DLD1 (cell line): ENCODE measurements around the gene CCR5AS.
"Not testable (repeated sequence)": the region's sequence is repeated elsewhere in the genome, so short reads cannot be mapped to it uniquely, and the experiment has no call there.

Experiments
- in situ Hi-C: cut with HindIII; loops from 2 replicates; pipeline ENCODE4 v1.10.0; 2017; ENCODE audit warnings: low sequenced_read_pairs

Gene CCR5AS

DNA sequence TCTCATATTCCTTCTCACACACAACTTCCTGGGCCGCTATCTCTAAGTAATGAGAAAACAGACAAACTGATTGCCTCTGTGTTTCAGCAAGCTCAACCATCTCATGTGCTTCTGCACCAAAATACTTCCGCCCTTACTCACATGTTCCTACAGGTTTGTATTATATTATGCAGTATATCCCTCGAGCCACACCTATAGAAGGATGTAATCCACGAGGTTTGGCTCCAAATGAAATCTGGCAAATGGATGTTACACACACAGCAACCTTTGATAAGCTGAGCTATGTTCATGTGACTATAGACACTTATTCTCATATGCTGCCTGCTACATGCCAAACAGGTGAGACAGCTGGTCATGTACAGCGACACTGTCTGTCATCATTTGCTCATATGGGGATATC, 22.8 kb upstream of the CCR5AS start:
- in situ Hi-C loops = no loop called here

DNA sequence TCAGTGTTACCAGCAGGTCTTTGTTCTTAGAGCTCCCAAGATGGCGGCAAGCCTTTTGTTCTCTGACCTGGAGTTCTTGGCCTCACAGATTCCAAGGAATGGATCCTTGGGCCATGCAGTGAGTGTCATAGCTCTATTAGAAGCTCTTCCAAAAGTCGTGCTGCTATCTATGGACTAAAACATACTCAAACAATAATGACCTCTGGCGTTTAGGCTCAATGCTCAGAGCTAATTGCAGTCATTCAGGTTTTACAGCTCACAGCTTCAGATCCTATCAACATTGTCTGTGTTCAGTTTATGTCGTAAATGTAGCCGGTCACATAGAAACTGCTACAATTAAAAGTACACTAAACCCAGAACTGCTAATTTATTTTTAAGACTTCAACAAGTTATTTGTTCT, 22.4 kb upstream of the CCR5AS start:
- in situ Hi-C loops = no loop called here

DNA sequence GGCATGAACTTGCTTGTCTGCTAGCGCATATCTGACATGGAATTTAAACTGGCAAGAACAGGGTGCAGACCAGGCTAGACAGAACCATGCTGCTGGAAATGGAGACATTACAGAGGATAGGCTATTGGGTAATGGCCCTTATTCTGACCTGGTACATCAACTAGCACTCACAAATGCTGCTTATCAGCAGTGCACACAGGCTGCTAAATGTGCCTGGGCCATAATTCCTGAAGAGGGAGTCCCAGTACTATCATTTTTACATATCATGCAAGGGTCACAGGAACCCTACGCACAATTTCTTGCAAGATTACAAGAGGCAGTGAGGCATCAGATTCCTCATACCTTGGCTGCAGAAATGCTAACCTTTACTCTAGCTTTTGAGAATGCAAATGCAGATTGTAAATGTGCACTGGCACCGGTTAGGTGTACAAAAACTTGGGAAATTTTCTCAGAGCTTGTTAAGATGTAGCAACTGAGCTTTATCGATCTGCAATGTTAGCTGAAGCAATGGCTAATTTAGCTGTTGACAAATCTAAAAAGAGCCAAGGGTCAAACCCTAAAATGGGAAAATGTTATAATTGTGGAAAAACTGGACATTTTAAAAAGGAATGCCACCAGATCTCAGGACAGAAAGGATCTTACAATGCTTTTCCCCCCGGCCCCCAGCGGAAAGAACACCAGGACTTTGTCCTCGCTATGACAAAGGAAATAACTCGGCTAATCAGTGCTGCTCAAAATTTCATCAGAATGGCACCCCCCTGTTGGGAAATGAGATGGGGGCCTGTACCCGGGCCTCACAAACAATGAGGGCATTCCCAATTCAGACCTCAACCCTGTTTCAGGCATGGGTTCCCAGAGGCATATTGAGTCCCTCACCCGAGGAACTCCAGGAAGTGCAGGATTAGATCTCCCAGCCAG, 21.3 kb upstream of the CCR5AS start:
- in situ Hi-C loops = no loop called here

DNA sequence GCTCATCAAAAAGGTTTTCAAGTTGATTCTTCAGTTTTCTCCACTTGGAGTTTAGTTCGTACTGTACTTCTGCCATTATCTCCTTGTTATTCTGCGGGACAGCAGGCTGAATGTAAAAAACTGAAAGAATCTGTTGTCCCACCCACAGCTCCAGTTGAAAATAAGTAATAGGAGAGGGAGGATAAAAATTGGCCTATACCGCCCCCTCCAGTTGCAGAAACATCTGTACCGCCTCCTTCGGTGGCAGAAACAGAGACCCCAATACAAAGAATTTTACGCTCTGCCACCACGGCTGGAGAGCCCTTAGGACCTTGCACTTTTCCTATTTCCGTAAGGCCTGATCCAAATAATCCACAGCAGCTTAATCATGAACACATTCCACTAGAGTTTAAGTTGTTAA, 20.5 kb upstream of the CCR5AS start:
- in situ Hi-C loops = not testable (repeated sequence)

DNA sequence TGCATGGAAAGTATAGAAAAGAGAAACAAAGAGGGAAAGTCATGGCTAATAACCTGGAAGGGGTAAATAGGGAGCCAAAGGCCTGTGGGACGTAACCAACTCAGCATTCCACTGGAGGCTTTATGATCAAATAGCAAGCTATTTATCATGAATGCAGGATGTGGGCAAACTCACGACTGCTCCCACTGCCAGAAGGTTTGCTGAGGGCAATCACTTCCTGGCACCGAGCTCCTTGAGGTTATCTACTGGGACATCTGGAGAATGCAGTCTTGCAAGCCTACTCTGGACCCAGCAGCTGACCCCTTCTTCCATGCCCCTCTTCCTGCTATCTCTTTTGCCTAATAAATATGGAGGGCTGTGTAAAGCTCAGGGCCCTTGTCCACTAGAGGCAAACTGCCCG, 19.6 kb upstream of the CCR5AS start:
- in situ Hi-C loops = not testable (repeated sequence)

DNA sequence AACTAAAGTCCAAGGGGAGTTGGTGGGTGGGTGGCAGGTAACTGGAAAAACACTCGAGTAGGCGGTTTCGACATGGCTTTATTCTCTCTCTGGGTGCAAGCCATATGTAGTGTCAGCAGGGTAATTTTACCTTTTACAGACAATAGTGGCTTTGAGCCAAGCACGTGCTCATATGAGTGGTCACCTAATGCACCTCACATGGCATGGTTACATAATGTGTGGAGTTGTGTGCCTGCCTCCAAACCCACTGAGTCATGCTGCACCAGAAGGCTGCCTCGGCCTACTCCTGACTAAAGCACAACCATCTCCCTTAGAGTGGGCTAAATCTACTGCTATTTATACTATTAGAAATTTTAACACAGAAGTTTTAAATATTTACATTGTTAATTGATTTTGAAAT, 16.7 kb upstream of the CCR5AS start:
- in situ Hi-C loops = no loop called here

DNA sequence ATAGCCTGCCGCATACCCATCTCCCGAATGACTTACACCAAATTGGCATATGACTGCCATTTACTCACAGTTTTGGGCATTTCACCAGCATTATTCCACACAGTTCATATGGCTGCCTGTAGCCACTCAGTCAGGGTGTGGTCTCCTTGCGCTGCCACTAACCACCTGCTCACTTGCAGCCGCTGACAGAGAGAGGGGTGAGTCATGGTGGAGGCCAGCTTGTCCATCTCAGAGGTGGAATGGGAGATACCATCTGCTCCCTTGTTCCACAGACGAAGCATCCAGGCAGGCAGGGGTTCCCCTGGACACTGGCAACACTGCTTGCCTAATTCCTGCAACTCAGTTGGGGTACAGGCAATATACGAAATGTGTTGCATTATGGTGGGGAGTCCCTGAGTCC, 15.8 kb upstream of the CCR5AS start:
- in situ Hi-C loops = no loop called here

DNA sequence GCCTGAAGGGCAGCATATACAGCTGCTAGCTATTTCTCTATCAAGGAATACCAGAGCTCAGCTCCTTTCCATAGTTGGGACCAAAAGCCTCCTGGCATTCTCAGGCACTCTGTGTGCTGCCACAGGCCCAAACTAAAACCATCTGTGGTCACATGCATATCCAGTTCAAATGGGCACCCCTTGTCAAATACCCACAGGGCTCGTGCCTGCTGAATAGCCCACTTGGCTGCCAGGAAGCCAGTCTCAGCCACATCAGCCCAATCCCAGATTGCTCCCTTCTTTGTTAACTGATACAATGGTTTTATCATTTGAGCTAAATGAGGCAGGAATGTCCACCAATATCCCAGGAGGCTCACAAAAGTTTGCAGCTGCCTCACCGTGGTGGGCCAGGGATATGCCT, 14.1 kb upstream of the CCR5AS start:
- in situ Hi-C loops = no loop called here

DNA sequence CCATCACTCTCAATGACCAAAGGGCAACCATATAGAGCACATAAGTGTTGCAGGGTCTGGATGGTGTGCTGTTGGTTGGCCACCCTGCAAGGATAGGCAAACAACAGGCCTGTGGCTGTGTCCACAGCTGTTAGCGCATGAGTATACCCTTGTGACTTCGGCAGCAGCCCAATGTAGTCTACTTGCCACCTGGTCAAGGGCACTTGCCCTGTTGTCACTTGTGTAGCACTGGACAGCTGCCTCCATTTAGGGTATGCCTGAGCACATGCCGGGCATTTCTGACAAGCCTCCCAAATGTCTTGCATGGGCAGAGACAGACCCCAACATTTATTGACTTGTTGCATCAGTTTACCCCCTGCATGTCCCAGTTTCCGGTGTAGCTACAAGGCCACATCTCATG, 12.9 kb upstream of the CCR5AS start:
- in situ Hi-C loops = no loop called here

DNA sequence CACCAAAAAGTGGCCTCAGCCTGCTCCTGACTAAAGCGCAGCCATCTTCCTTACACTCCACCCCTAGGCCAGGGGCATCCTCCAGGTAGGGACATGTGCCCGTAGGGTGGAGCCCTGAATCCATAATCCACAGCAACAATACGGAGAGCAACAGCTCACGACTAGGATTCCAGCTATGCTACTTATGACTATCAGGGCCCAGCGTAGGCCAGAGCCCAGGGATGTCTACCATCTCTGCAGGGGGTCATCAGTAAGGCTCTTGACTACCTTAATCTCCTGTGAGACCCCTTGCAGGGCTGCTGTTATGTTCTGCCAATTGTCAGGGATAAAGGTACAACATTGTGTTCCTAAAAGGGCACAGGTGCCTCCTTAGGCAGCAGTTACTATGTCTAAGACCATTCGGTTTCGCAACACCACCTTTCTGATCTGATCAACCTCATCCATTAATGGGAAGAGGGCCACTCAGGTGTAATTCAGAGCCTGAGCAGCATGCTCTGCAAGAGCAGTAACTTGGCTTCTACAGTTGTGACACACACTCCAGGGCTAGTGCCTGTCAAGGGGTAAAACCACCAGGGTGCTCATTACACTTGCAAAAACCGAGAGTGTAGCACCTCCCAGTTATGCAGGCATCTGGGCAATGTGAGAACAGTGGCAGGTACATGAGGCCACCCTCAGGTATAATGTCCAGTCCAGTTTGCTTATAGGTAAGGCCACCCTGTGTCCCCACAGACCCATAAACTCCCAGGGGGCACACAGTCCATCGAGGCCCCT, 11.2 kb upstream of the CCR5AS start:
- in situ Hi-C loops = no loop called here

DNA sequence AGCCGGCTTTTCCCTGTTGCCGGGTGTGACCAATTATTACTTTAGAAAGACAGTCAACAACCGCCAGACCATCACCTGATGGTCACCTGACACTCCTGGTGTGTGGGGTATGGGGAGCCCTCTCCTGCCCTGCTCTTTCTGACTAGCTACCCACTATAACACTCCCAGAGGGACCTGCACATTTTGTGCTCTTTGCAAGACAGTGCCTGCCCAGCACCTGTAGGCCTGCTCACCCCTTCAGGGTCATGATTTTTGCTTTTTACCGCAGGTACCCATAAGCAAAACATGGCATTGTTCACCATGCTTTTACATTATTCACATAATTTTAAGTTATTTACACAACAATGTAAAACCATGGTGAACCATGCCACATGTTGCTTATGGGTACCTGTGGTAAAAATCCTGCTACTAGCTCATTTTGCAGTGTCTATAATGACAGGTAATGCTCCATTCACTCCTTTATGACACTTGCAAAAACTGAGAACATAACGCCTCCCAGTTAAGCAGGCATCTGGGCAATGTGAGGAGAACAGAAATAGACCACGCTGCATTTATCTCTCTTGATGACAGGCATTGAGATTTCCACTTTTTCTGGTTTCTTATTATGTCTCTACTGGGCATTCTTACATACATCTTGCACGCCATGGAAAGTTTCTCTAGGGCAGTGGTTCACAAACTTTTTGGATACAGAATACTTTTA, 10.1 kb upstream of the CCR5AS start:
- in situ Hi-C loops = no loop called here

DNA sequence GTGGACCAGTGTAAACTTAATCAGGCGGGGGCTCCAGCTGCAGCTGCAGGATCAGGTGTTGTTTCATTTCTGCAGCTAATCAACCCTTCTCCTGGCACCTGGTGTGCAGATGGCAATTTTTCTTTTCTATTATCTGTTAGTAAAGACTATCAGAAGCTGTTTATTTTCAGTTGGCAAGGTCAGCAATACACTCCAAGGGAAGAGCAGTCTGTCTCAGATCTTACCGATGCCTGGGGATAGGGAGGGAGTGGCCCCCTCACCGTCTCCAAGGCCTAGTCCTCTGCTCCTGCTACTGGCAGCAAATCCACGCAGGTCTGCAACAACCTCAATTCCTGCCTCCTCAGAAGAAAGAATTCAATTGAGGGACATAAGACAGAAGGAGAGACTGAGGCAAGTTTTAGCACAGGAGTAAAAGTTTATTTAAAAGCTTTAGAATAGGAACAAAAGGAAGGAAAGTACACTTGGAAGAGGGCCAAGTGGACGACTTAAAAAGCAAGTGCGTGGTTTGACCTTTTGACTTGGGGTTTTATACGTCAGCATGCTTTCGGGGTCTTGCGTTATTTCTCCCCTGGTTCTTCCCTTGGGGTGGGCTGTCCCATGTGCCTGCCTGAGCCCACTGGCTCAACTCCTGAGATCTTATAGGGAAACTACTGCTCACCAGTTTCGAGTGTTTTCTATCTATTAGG, 9.4 kb upstream of the CCR5AS start:
- in situ Hi-C loops = no loop called here

DNA sequence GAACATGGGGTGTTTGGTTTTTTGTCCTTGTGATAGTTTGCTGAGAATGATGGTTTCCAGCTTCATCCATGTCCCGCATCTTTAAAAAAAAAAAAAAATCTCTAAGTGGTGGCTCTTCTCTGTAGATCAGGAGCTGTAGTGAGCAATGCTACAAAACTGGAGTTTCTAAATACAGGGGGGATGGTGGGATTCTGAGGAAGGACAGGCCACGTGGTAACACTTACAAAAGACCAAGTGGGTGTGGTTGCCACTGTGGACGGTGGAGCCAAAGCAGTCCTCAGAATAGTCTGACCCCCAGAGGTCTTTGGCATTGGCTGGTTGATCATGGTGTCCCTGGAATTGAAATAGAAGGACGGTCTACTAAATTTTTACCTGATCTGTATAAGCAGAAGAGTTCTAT, 7.9 kb upstream of the CCR5AS start:
- in situ Hi-C loops = no loop called here

DNA sequence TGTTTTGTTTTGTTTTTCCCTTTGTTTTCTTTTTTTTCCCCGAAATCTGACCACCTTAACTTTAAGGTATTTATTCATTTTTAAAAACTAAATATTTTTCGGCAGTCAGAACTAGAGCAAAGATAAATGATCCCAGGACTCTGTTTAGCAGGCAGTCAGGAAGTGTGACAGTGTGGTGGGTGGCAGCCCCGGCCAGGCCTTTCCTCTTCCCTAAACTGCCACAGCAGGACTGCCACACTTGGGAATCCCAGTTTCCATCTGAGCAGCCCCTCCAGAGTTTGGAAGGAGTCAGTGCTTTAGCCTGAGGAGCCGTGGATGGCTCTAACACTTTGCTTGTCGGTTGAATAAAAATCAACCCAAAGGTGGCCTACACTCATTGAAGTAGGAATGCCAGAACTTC, 7.1 kb upstream of the CCR5AS start:
- in situ Hi-C loops = no loop called here

DNA sequence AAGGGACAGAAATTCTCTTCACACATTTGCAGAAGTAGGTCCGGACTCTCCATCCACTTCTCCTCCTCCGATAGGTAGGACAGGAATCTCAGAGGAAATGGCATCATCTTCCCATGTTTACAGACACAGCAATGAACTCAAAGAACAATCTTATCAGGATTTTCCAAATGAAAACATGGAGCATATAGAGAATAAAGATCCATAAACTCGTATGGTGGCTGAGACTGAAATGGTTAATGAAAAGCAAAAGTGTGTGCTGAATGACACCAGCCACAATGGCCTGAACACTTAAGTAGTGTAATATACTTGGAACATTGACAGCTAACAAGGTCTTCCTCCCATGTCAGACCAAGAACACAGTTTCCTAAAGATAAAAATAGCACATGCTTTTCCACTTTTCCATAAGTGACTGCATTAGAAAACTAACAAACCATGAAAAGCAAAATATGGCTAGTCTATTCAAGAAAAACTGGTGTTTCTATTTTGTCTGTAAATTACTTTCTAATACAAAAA, 6.0 kb upstream of the CCR5AS start:
- in situ Hi-C loops = no loop called here

DNA sequence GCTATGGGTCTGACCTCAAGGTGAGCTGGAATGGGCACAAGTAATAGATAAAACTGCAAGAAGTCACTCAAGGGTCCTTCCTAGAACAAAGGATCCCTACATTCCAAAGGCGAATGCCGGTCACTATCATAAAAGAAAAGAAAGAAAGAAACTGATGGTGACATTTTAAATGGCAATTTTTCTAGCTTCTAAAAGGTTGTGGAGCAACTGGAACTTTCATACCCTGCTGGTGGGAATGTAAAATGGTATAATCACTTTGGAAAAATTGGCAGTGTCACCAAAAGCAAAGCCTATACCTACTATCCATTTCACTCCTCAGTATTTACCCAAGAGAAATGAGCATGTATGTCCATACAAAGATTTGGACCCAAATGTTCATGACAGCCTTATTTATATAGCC, 4.4 kb upstream of the CCR5AS start:
- in situ Hi-C loops = no loop called here

DNA sequence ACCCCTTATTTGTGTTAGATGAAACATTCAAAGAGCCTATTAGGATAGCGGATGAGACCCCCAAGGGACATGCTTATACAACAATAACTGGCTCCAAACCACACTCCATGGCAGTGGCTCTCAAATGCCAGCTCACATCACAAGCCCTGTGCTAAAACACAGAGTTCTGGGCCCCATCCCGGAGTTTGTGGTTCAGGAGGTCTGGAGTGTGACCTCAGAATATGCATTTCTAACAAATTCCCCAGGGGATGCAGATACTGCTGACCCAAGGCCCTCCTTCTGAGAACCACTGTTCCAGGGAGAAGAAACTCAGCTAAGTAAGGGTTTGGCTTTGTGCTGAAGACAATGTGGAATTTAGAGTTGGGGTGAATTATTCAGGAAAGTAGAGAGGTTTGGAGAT, 3.8 kb upstream of the CCR5AS start:
- in situ Hi-C loops = no loop called here

DNA sequence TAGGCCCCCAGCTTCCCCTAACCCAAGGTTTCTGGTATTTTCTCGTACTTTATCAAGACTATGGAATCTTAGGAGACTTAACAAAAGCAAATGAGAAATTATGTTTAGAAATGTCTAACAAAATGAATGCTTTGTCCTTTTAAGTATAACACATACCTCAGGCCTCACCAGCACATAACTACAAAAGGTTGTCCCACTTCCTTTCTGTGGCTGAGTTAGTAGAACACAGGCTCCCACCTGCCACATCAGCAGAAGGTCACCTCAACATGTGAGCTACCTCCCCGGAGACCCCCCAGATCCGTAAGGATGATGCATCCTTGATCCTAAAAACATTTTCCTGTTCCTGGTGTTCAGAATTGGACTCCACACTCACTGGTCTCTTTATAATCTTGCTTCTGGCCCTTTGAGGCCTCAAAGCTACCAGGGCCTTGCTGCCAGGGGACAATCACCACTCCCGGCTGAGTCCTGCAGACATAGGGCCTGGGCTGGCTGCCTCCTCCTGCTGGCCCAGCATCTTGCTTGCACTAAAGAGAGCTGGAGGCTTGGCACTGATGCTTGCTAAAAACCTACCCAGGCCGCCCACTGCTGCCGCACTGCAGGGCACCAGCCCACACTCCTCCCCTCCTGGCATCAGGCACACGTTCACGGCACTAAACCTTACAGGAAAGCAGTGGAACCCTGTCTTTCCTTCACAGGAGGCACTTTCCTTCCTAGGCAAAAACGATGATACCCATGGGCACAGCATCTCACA, 3.0 kb upstream of the CCR5AS start:
- in situ Hi-C loops = no loop called here

DNA sequence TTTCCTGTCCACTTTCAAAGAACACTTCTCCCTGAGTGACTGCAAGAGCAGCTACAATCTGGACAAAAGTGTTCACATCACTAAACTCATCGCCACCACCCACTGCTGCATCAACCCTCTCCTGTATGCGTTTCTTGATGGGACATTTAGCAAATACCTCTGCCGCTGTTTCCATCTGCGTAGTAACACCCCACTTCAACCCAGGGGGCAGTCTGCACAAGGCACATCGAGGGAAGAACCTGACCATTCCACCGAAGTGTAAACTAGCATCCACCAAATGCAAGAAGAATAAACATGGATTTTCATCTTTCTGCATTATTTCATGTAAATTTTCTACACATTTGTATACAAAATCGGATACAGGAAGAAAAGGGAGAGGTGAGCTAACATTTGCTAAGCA, 2.0 kb upstream of the CCR5AS start:
- in situ Hi-C loops = no loop called here

DNA sequence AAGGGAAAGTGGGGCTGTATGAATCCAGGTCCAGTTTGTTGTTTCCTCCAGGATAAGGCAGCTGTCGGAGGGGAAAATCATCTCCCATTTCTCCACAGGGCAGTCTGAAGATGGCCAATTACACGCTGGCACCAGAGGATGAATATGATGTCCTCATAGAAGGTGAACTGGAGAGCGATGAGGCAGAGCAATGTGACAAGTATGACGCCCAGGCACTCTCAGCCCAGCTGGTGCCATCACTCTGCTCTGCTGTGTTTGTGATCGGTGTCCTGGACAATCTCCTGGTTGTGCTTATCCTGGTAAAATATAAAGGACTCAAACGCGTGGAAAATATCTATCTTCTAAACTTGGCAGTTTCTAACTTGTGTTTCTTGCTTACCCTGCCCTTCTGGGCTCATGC, 1.1 kb upstream of the CCR5AS start:
- in situ Hi-C loops = no loop called here
